Neuronal stem cell (in vitro differentiated cells): ENCODE measurements around the gene LY6G5C.

Experiments
- DNase-seq: peaks from one replicate; pipeline ENCODE4 v3.0.0-alpha.2; 2013; ENCODE audit warnings: low spot score
- H2AFZ ChIP-seq: one replicate; pipeline ENCODE4 v1.6.1; 2013; ENCODE audit warnings: mild to moderate bottlenecking, low read length, inconsistent platforms
- H2AK5ac ChIP-seq: 2 replicates; pipeline ENCODE4 v1.6.1; 2013; ENCODE audit warnings: low read depth, mild to moderate bottlenecking, inconsistent platforms, low read length, moderate library complexity, mixed read lengths
- H2BK120ac ChIP-seq: 2 replicates; pipeline ENCODE4 v1.6.1; 2013; ENCODE audit warnings: low read depth, mild to moderate bottlenecking, inconsistent platforms, low read length, moderate library complexity, mixed read lengths
- H2BK12ac ChIP-seq: one replicate; pipeline ENCODE4 v1.6.1; 2013; ENCODE audit warnings: low read length, inconsistent platforms
- H2BK15ac ChIP-seq: 2 replicates; pipeline ENCODE4 v1.6.1; 2013; ENCODE audit warnings: mild to moderate bottlenecking, low read length, inconsistent platforms, mixed read lengths
- H2BK5ac ChIP-seq: one replicate; pipeline ENCODE4 v1.6.1; 2013; ENCODE audit warnings: inconsistent platforms, mild to moderate bottlenecking, low read length, moderate library complexity
- H3K14ac ChIP-seq: one replicate; pipeline ENCODE4 v1.6.1; 2013; ENCODE audit warnings: low read length, inconsistent platforms
- H3K18ac ChIP-seq: 2 replicates; pipeline ENCODE4 v1.6.1; 2013; ENCODE audit warnings: low read length, inconsistent platforms
- H3K23ac ChIP-seq: 2 replicates; pipeline ENCODE4 v1.6.1; 2013; ENCODE audit warnings: low read depth, mild to moderate bottlenecking, mixed read lengths, low read length, inconsistent platforms; ENCODE audit not compliant: poor library complexity
- H3K27ac ChIP-seq: replicated peaks from 3 replicates; pipeline ENCODE4 v1.5.1; 2013; ENCODE audit warnings: low read length, inconsistent platforms
- H3K27me3 ChIP-seq, 3 experiments: 2 replicates each; pipeline ENCODE4 v1.6.1; 2013; ENCODE audit warnings: low read length in 3 of 3, mild to moderate bottlenecking in 2 of 3, inconsistent platforms in 1 of 3, low read depth in 1 of 3, mixed read lengths in 1 of 3, moderate library complexity in 1 of 3; ENCODE audit not compliant: control insufficient read depth in 3 of 3, insufficient read depth in 3 of 3
- H3K36me3 ChIP-seq, 2 donors: replicated peaks in 1 of 2; 2 replicates each; pipeline ENCODE4 v1.6.1; 2013; ENCODE audit warnings: low read length in 2 of 2; ENCODE audit not compliant: control insufficient read depth in 2 of 2, insufficient read depth in 2 of 2
- H3K4ac ChIP-seq: 2 replicates; pipeline ENCODE4 v1.6.1; 2013; ENCODE audit warnings: inconsistent platforms, mild to moderate bottlenecking, low read length, moderate library complexity
- H3K4me1 ChIP-seq, 2 donors: 1 replicate in 1 of 2; 2 replicates in 1 of 2; pipeline ENCODE4 v1.6.1; 2013; ENCODE audit warnings: low read length in 2 of 2, low read depth in 1 of 2; ENCODE audit not compliant: control insufficient read depth in 2 of 2, insufficient read depth in 1 of 2
- H3K4me2 ChIP-seq: one replicate; pipeline ENCODE4 v1.6.1; 2013; ENCODE audit warnings: mild to moderate bottlenecking, low read length, inconsistent platforms; ENCODE audit not compliant: insufficient read depth, poor library complexity, severe bottlenecking
- H3K4me3 ChIP-seq, 2 donors: 2 replicates each; pipeline ENCODE4 v1.5.1; 2013; ENCODE audit warnings: low read length in 2 of 2, mild to moderate bottlenecking in 2 of 2, inconsistent platforms in 1 of 2, moderate library complexity in 1 of 2
- H3K79me1 ChIP-seq: one replicate; pipeline ENCODE4 v1.6.1; 2013; ENCODE audit warnings: low read depth, mild to moderate bottlenecking, inconsistent platforms, low read length, moderate library complexity
- H3K9ac ChIP-seq: one replicate; pipeline ENCODE4 v1.6.1; 2013; ENCODE audit warnings: mild to moderate bottlenecking, low read depth, low read length, inconsistent platforms; ENCODE audit not compliant: poor library complexity
- H3K9me3 ChIP-seq, 2 donors: replicated peaks in 1 of 2; 2 replicates each; pipeline versions ENCODE3 to v1.6.1; 2013; ENCODE audit warnings: low read length in 2 of 2, mild to moderate bottlenecking in 2 of 2, inconsistent platforms in 1 of 2, low read depth in 1 of 2, mixed read lengths in 1 of 2, moderate library complexity in 1 of 2; ENCODE audit not compliant: control insufficient read depth in 2 of 2, insufficient read depth in 1 of 2
- H4K8ac ChIP-seq: one replicate; pipeline ENCODE4 v1.6.1; 2013; ENCODE audit warnings: low read depth, mild to moderate bottlenecking, inconsistent platforms, low read length, moderate library complexity
- H4K91ac ChIP-seq: one replicate; pipeline ENCODE4 v1.6.1; 2013; ENCODE audit warnings: low read length, low read depth, mild to moderate bottlenecking, inconsistent platforms; ENCODE audit not compliant: poor library complexity
- WGBS, 2 donors: extraction: QIAGEN DNeasy Blood & Tissue Kit; methylation state at CpG; one replicate each; pipeline ENCODE4 v1.1.7; 2013; ENCODE audit warnings: missing lambda C conversion rate in 2 of 2, mixed read lengths in 1 of 2; ENCODE audit not compliant: insufficient read length in 2 of 2, insufficient replicate concordance in 1 of 2; ENCODE audit errors: extremely low coverage in 2 of 2; 5-methylcytosine and 5-hydroxymethylcytosine counted together

The LY6G5C gene

GRCh38 chr6:31718265-31718664 lies 37.4 kb upstream of the LY6G5C start:
- Histone ChIP-seq H2BK120ac (no peak overlapping the region), H3K27ac (no peak overlapping the region), H2AFZ (no peak overlapping the region), H2BK12ac (no peak overlapping the region), H2BK15ac (no peak overlapping the region), H4K91ac (no peak overlapping the region), H3K9ac (no peak overlapping the region), H3K4ac (no peak overlapping the region), H3K27me3 (peaks cover 0 to 3% (median 0%) of the 10 kb centered on the region in 3 experiments), H2BK5ac (no peak overlapping the region), H2AK5ac (no peak overlapping the region), H3K4me2 (no peak overlapping the region), H4K8ac (no peak overlapping the region), H3K36me3 (no peaks in the 10 kb centered on the region), H3K4me3 (no peak overlapping the region), H3K9me3 (no peaks in the 10 kb centered on the region), H3K79me1 (no peaks in the 10 kb centered on the region), H3K23ac (no peak overlapping the region), H3K4me1 (peaks cover 12 to 14% of the 10 kb centered on the region in 2 donors), H3K14ac (no peak overlapping the region), H3K18ac (no peak overlapping the region)
- WGBS, 2 donors: no CpG with 5 or more reads among the region's 1 CpG
- no peak for DNase-seq

- no peak overlapping the region for H3K27ac ChIP-seq
- H3K27me3 ChIP-seq: peaks cover 0 to 3% (median 0%) of the 10 kb centered on the region in 3 experiments
- H2BK120ac ChIP-seq: no peak overlapping the region
- H3K9ac ChIP-seq: no peak overlapping the region
- peaks cover 13 to 14% of the 10 kb centered on the region in 2 donors for H3K4me1 ChIP-seq
- no peak overlapping the region for H2BK12ac ChIP-seq
- no peak overlapping the region for H4K91ac ChIP-seq
- H2BK5ac ChIP-seq: no peak overlapping the region
- no CpG with 5 or more reads among the region's 10 CpGs for WGBS, 2 donors
- H2AFZ ChIP-seq: no peak overlapping the region
- H3K4me3 ChIP-seq: no peak overlapping the region
- no peak overlapping the region for H3K4ac ChIP-seq
- peak overlapping the region; percentile 71 for H2AK5ac ChIP-seq
- H4K8ac ChIP-seq: no peak overlapping the region
- no peak for DNase-seq
- no peak overlapping the region for H3K14ac ChIP-seq
- H2BK15ac ChIP-seq: no peak overlapping the region
- peak overlapping the region; percentile 71 for H3K23ac ChIP-seq
- H3K79me1 ChIP-seq: no peaks in the 10 kb centered on the region
- no peaks in the 10 kb centered on the region for H3K9me3 ChIP-seq
- H3K18ac ChIP-seq: no peak overlapping the region
- no peaks in the 10 kb centered on the region for H3K36me3 ChIP-seq
- H3K4me2 ChIP-seq: no peak overlapping the region
Measured at GRCh38 chr6:31717499-31718222, 36.8 kb upstream of the LY6G5C start.

GRCh38 chr6:31715022-31715958 lies 34.4 kb upstream of the LY6G5C start, which contains the start of gene LY6G6D:
TSS of gene LY6G6D (plus strand) at chr6:31715348. CDS start at chr6:31715356, 8 bp downstream.
- peaks cover 0 to 8% (median 0%) of the 10 kb centered on the region in 3 experiments for H3K27me3 ChIP-seq
- no peak within 1 kb of the TSS for H2BK5ac ChIP-seq
- peak within 1 kb of the TSS; percentile 84 for H2AFZ ChIP-seq
- H3K79me1 ChIP-seq: no peaks in the 10 kb centered on the region
- H3K27ac ChIP-seq: no peak within 1 kb of the TSS
- no peak within 1 kb of the TSS for H2AK5ac ChIP-seq
- H3K36me3 ChIP-seq: no peaks in the 10 kb centered on the region
- H4K8ac ChIP-seq: peak within 1 kb of the TSS; percentile 20
- no peak within 1 kb of the TSS for H3K4me3 ChIP-seq
- H3K9me3 ChIP-seq: no peaks in the 10 kb centered on the region
- no CpG with 5 or more reads among the region's 16 CpGs for WGBS, 2 donors
- peak within 1 kb of the TSS; percentile 23 for H3K18ac ChIP-seq
- H2BK15ac ChIP-seq: peak within 1 kb of the TSS; percentile 71
- no peak within 1 kb of the TSS for H3K23ac ChIP-seq
- peak within 1 kb of the TSS; percentile 33 for H2BK120ac ChIP-seq
- no peak for DNase-seq
- H3K4me1 ChIP-seq: peaks cover 13 to 17% of the 10 kb centered on the region in 2 donors
- H3K4me2 ChIP-seq: no peak within 1 kb of the TSS
- no peak within 1 kb of the TSS for H2BK12ac ChIP-seq
- H3K14ac ChIP-seq: no peak within 1 kb of the TSS
- H3K9ac ChIP-seq: no peak within 1 kb of the TSS
- no peak within 1 kb of the TSS for H3K4ac ChIP-seq
- no peak within 1 kb of the TSS for H4K91ac ChIP-seq
